22Rv1 (cell line): ENCODE results near the gene KIF3A.

Experiments
- H3K27ac ChIP-seq: fragments of 450-650 bp; 2 replicates; pipeline ENCODE4 v1.5.1; 2017
- CTCF ChIP-seq: fragments of 450-650 bp; IDR thresholded peaks from 2 replicates; pipeline ENCODE4 v1.5.1; 2017; ENCODE audit warnings: mild to moderate bottlenecking
- ZFX ChIP-seq: fragments of 450-650 bp; IDR thresholded peaks from 2 replicates; pipeline ENCODE4 v1.6.1; 2017; ENCODE audit warnings: antibody characterized with exemption, borderline replicate concordance

Gene KIF3A

GRCh38 chr5:132736853-132737833, at the start of gene KIF3A:
TSS of gene KIF3A (minus strand) at chr5:132737546. CDS start at chr5:132737419, 127 bp downstream.
- H3K27ac ChIP-seq: peak within 1 kb of the TSS; percentile 56
- TF ChIP-seq ZFX (no peak), CTCF (0 out of 2 replicates have a peak, but pooled peaks have one; percentile 4)

- TF ChIP-seq ZFX (no peak), CTCF (no peak)
- no peak overlapping the region for H3K27ac ChIP-seq
Measured at GRCh38 chr5:132787076-132787475, 49.7 kb upstream of the KIF3A start.

GRCh38 chr5:132785864-132786263, 48.5 kb upstream of the KIF3A start:
- H3K27ac ChIP-seq: no peak overlapping the region
- TF ChIP-seq CTCF (no peak), ZFX (no peak)

- TF ChIP-seq ZFX (no peak), CTCF (no peak)
- no peak overlapping the region for H3K27ac ChIP-seq
Measured at GRCh38 chr5:132785365-132785764, 48.0 kb upstream of the KIF3A start.

GRCh38 chr5:132782101-132782500, 44.8 kb upstream of the KIF3A start:
- TF ChIP-seq ZFX (no peak), CTCF (no peak)
- no peak overlapping the region for H3K27ac ChIP-seq

- TF ChIP-seq ZFX (no peak), CTCF (no peak)
Measured at GRCh38 chr5:132781029-132781428, 43.7 kb upstream of the KIF3A start.

GRCh38 chr5:132780577-132780976, 43.2 kb upstream of the KIF3A start:
- H3K27ac ChIP-seq: no peak overlapping the region
- TF ChIP-seq CTCF (no peak), ZFX (no peak)

More at GRCh38 chr5:132781029-132781428, 43.7 kb upstream of the KIF3A start:
- no peak overlapping the region for H3K27ac ChIP-seq
